Motor neuron (in vitro differentiated cells): ENCODE results near the gene TRIM38. TPM values are rescaled to one million over a fixed set of nuclear protein-coding genes. Genes with fewer than 3 reads are reported as not detected.
"Not testable (repeated sequence)": the region's sequence is repeated elsewhere in the genome, so short reads cannot be mapped to it uniquely, and the experiment has no call there.

Experiments
- ATAC-seq, 8 experiments: fragments of 200-7000 bp; cut with Tn5 transposase; replicated peaks in 6 of 8; 2 replicates each; pipeline ENCODE4 v1.8.0; 2021; ENCODE audit warnings: mild to moderate bottlenecking in 8 of 8, moderate library complexity in 8 of 8
- H3K27ac ChIP-seq, 2 donors: fragments of 250-450 bp; sonication (Bioruptor Pico); 2 replicates each; pipeline ENCODE4 v1.9.0; 2021; ENCODE audit warnings: antibody characterized with exemption in 2 of 2, mild to moderate bottlenecking in 2 of 2, moderate library complexity in 1 of 2
- H3K4me1 ChIP-seq, 2 donors: fragments of 250-450 bp; sonication (Bioruptor Pico); replicated peaks in 1 of 2; 2 replicates each; pipeline ENCODE4 v1.6.1; 2021; ENCODE audit warnings: antibody characterized with exemption in 2 of 2, mild to moderate bottlenecking in 2 of 2, moderate library complexity in 1 of 2
- H3K4me3 ChIP-seq, 5 donors: fragments of 250-450 bp; sonication (Bioruptor Pico); 2 replicates each; pipeline ENCODE4 v1.9.0; 2021; ENCODE audit warnings: antibody characterized with exemption in 5 of 5, mild to moderate bottlenecking in 5 of 5, moderate library complexity in 4 of 5
- WGBS, 10 experiments: fragments of 450-650 bp; shearing (Covaris generic); methylation state at CpG; one replicate each; pipeline ENCODE4 v1.0.0; 2022; 5-methylcytosine and 5-hydroxymethylcytosine counted together
- in situ Hi-C, 9 experiments: fragments of 400-800 bp; cut with MboI; loops; one replicate each; pipeline ENCODE4 v1.15.0; 2021; ENCODE audit warnings: low sequenced_read_pairs in 9 of 9, low pct_unique_long_range_greater_than_20kb in 2 of 9; ENCODE audit not compliant: unreplicated experiment in 9 of 9
- total RNA-seq, 8 experiments: library from RNA; unstranded; fragments of 300-600 nt; gene quantifications; 2 replicates each; pipeline versions ENCODE4 v1.2.3 to v1.2.4, GENCODE V29; 2022

The TRIM38 gene
- total RNA-seq, 8 experiments from 2014 or later: 0.05 to 24.1 (median 1.5) TPM

- in situ Hi-C loops: no loop called here
- Histone ChIP-seq H3K4me1 (no peaks in the 10 kb centered on the region), H3K27ac (no peak overlapping the region), H3K4me3 (no peak overlapping the region)
- no peak for ATAC-seq
These were observed 43.7 kb downstream of the TRIM38 start for GRCh38 chr6:26006086-26006939.

GRCh38 chr6:26006940-26007305 lies 44.3 kb downstream of the TRIM38 start:
- WGBS, 10 experiments: 0% methylated on average over 1 of the region's 1 CpG; no CpG with 5 or more reads in 9 of the 10 experiments
- in situ Hi-C loops, H3K4me3 ChIP-seq, H3K27ac ChIP-seq, H3K4me1 ChIP-seq, ATAC-seq: not testable (repeated sequence)

GRCh38 chr6:26008470-26008869 lies 45.9 kb downstream of the TRIM38 start:
- H3K4me1 ChIP-seq: no peaks in the 10 kb centered on the region
- no peak for ATAC-seq
- no peak overlapping the region for H3K4me3 ChIP-seq
- H3K27ac ChIP-seq: no peak overlapping the region
- 33 to 100% (median 75%) methylated on average over 1 to 3 of the region's 3 CpGs for WGBS, 10 experiments
- in situ Hi-C loops: no loop called here

- 82 to 96% (median 90%) methylated on average over 2 to 4 of the region's 4 CpGs; no CpG with 5 or more reads in 1 of the 10 experiments for WGBS, 10 experiments
These were observed 47.2 kb downstream of the TRIM38 start for GRCh38 chr6:26009817-26010216.

GRCh38 chr6:26012061-26012460 lies 49.5 kb downstream of the TRIM38 start:
- WGBS, 10 experiments: 17 to 100% (median 80%) methylated on average over 1 to 2 of the region's 2 CpGs; no CpG with 5 or more reads in 2 of the 10 experiments
- ATAC-seq: no peak

More at GRCh38 chr6:26009817-26010216, 47.2 kb downstream of the TRIM38 start:
- Histone ChIP-seq H3K27ac (no peak overlapping the region), H3K4me1 (no peaks in the 10 kb centered on the region), H3K4me3 (no peak overlapping the region)
- in situ Hi-C loops: no loop called here
- ATAC-seq: no peak

GRCh38 chr6:26014386-26014785 lies 51.8 kb downstream of the TRIM38 start:
- H3K4me3 ChIP-seq, in situ Hi-C loops, H3K27ac ChIP-seq, ATAC-seq, H3K4me1 ChIP-seq: not testable (repeated sequence)
- 60 to 100% (median 90%) methylated on average over 1 to 4 of the region's 5 CpGs; no CpG with 5 or more reads in 5 of the 10 experiments for WGBS, 10 experiments

More at GRCh38 chr6:26012061-26012460, 49.5 kb downstream of the TRIM38 start:
- in situ Hi-C loops: no loop called here
- Histone ChIP-seq H3K4me3 (no peak overlapping the region), H3K4me1 (no peaks in the 10 kb centered on the region), H3K27ac (no peak overlapping the region)

GRCh38 chr6:26016245-26016962 lies 53.8 kb downstream of the TRIM38 start:
- Histone ChIP-seq H3K4me1 (peaks cover 0 to 2% of the 10 kb centered on the region in 2 donors), H3K27ac (no peak overlapping the region), H3K4me3 (no peak overlapping the region)
- in situ Hi-C loops: no loop called here
- no peak for ATAC-seq
- 8 to 100% (median 90%) methylated on average over 3 to 24 of the region's 29 CpGs for WGBS, 10 experiments

GRCh38 chr6:26016963-26017631 lies 54.5 kb downstream of the TRIM38 start:
- WGBS, 10 experiments: 0 to 96% (median 75%) methylated on average over 3 to 29 of the region's 29 CpGs
- in situ Hi-C loops: no loop called here
- Histone ChIP-seq H3K4me1 (peaks cover 0 to 2% of the 10 kb centered on the region in 2 donors), H3K27ac (peak overlapping the region in 1 of 2 donors; percentile 37), H3K4me3 (peak overlapping the region in 2 of 5 donors; percentile 11 to 18)
- ATAC-seq: no peak

GRCh38 chr6:26017632-26017966 lies 55.0 kb downstream of the TRIM38 start:
- Histone ChIP-seq H3K4me3 (peak overlapping the region in 2 of 5 donors; percentile 11 to 18), H3K27ac (peak overlapping the region in 1 of 2 donors; percentile 37), H3K4me1 (peaks cover 2 to 3% of the 10 kb centered on the region in 2 donors)
- 9 to 100% (median 83%) methylated on average over 1 to 9 of the region's 18 CpGs; no CpG with 5 or more reads in 3 of the 10 experiments for WGBS, 10 experiments
- peak in 1 of 8 experiments; percentile 5 for ATAC-seq
- in situ Hi-C loops: no loop called here

- WGBS, 10 experiments: 54 to 100% (median 92%) methylated on average over 2 to 9 of the region's 9 CpGs
- Histone ChIP-seq H3K4me3 (no peak overlapping the region), H3K27ac (no peak overlapping the region), H3K4me1 (peaks cover 2 to 3% of the 10 kb centered on the region in 2 donors)
- in situ Hi-C loops: no loop called here
- ATAC-seq: no peak
These were observed 56.7 kb downstream of the TRIM38 start for GRCh38 chr6:26019261-26019830.

GRCh38 chr6:26019967-26020328 lies 57.3 kb downstream of the TRIM38 start:
- Histone ChIP-seq H3K4me1 (peaks cover 2 to 3% of the 10 kb centered on the region in 2 donors), H3K4me3 (peak overlapping the region; percentile 49 to 79 (median 60)), H3K27ac (no peak overlapping the region)
- in situ Hi-C loops: no loop called here
- ATAC-seq: no peak
- WGBS, 10 experiments: 0 to 100% (median 63%) methylated on average over 1 to 5 of the region's 5 CpGs

- 0 to 58% (median 2%) methylated on average over 3 to 37 of the region's 45 CpGs for WGBS, 10 experiments
- in situ Hi-C loops: no loop called here
- Histone ChIP-seq H3K27ac (peak overlapping the region; percentile 82 to 87), H3K4me1 (peaks cover 3 to 6% of the 10 kb centered on the region in 2 donors), H3K4me3 (peak overlapping the region; percentile 49 to 79 (median 60))
- peak; percentile 55 to 72 (median 58) for ATAC-seq
These were observed 57.9 kb downstream of the TRIM38 start for GRCh38 chr6:26020329-26021000.
